ENCODE data around the gene UCN. TPM values are rescaled to one million over a fixed set of nuclear protein-coding genes. Genes with fewer than 3 reads are reported as not detected.
"Not testable (repeated sequence)": the region's sequence is repeated elsewhere in the genome, so short reads cannot be mapped to it uniquely, and the experiment has no call there.

The UCN gene
- polyA plus RNA-seq, 1 experiment = 0.17 TPM

DNA sequence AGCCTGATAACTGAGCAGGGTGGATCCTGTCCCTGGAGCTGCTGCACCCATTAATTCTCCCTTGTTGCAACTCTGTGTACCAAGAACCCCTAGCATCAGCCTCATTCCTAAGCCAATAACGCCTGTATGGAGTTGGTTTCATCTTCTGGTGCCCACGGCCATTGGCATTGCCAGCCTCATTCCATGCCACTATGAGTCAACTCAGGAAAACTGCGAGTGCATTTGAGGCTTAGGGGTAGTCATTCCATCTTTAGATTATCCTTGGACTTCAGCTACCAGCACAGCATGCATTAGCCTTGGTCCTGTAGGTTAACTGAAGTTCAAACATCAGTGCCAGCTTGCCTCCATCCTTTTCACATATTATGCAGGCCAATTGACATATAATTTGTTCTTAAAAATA, 27.4 kb downstream of the UCN start:
- DNase-seq (ENCODE audit: low read depth) = no peak
- CTCF ChIA-PET = interaction anchor here (0.9 to 6.4 kb wide), 17 partner anchors 10 to 435 kb away, joined by 3 to 94 read pairs (median 7); partner anchors contain the start of genes KHK, PREB and SLC30A3
- peaks cover 10% of the 10 kb centered on the region for H3K27me3 ChIP-seq (ENCODE audit: control insufficient read depth, insufficient read depth, low read length)
- H3K4me3 ChIP-seq (ENCODE audit: low read depth, low read length) = no peak overlapping the region
- POLR2A ChIA-PET = no interaction called here
- H3K36me3 ChIP-seq (ENCODE audit: control insufficient read depth, insufficient read depth, low read length) = no peaks in the 10 kb centered on the region
- TF ChIP-seq, protein P1, sequence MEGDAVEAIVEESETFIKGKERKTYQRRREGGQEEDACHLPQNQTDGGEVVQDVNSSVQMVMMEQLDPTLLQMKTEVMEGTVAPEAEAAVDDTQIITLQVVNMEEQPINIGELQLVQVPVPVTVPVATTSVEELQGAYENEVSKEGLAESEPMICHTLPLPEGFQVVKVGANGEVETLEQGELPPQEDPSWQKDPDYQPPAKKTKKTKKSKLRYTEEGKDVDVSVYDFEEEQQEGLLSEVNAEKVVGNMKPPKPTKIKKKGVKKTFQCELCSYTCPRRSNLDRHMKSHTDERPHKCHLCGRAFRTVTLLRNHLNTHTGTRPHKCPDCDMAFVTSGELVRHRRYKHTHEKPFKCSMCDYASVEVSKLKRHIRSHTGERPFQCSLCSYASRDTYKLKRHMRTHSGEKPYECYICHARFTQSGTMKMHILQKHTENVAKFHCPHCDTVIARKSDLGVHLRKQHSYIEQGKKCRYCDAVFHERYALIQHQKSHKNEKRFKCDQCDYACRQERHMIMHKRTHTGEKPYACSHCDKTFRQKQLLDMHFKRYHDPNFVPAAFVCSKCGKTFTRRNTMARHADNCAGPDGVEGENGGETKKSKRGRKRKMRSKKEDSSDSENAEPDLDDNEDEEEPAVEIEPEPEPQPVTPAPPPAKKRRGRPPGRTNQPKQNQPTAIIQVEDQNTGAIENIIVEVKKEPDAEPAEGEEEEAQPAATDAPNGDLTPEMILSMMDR (IDR thresholded peaks at IDR 0.05; ENCODE audit: insufficient read depth, low read depth, low read length) = no peak

DNA sequence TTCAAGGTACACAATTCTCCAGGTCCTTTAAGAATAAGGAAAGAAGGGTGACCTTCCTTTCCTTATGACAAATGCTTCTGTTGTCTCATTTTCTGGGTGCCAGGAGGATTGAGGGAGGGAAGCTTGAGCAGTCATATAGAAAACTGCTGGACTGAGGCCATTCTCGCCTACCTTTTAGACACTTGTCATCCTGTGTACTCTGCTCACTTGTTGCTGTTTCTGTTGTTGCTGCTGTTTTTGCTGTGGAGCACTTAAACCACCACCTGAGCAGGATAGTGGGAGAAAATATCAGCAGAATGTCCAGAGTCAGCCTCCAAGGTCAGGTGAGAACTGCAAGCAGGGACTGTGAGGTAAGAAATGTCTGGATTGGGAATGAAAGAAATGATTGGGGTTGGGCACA, 30.2 kb downstream of the UCN start:
- Histone ChIP-seq H3K27me3 (ENCODE audit: control insufficient read depth, insufficient read depth, low read length) (peaks cover 11% of the 10 kb centered on the region), H3K36me3 (ENCODE audit: control insufficient read depth, insufficient read depth, low read length) (no peaks in the 10 kb centered on the region), H3K4me3 (ENCODE audit: low read depth, low read length) (no peak overlapping the region)
- TF ChIP-seq, protein P1 (IDR thresholded peaks at IDR 0.05; ENCODE audit: insufficient read depth, low read depth, low read length) = no peak
- POLR2A ChIA-PET = no interaction called here
- CTCF ChIA-PET = interaction anchor here (4.0 to 6.0 kb wide), 2 partner anchors 13 to 316 kb away, joined by 18 to 66 read pairs; no protein-coding TSS in a partner anchor
- DNase-seq (ENCODE audit: low read depth) = no peak

DNA sequence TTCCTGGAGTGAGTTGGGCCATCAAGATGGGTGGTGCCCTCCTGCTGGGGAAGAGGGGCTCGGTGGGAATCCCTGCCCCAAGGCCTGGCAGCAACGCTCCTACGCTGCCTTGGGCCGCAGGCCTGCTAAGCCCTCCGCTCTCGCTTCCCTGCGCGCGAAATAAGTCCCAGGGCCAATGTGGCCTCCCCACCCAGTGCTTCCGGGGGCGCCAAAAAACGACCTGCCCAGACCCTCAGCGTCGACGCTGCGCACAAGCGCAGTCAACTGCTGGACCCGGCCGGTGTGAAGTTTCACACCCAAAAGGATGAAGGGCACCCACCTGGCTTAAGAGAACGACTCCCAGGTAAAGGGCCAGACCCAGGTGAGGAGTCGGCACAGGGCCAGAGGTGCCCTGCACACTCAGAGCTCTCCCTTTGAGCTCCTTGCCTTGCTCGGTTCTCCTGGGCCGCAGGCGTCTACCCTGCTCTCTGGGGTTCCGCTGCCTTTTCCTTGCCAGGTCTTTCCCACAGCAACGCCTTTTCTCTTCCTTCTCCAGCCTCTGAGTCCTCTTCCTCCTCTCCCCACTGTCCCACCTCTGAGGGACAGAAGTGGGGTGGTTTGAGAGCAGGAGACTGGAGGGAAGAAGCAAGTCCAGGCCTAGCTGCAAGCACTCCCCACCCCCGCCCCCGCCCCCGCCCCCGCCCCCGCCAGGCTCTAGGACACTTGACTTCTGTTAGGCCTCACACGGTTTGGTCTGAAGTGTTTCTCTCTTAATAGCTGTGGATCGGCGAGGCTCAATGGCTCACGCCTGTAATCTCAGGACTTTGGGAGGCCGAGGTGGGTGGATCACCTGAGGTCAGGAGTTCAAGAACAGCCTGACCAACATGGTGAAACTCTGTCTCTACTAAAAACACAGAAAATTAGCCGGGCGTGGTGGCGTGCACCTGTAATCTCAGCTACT, 32.8 kb downstream of the UCN start, which contains the start of gene DNAJC5G:
DNAJC5G (plus strand) TSS at position 223 of the 940 bp plus-strand sequence. CDS start 1,296 bp downstream, outside the sequence.
- ChIA-PET POLR2A (no interaction called here), CTCF (interaction anchor here (1.0 kb wide), 2 partner anchors 11 to 28 kb away, joined by 3 to 6 read pairs; no protein-coding TSS in a partner anchor)

DNA sequence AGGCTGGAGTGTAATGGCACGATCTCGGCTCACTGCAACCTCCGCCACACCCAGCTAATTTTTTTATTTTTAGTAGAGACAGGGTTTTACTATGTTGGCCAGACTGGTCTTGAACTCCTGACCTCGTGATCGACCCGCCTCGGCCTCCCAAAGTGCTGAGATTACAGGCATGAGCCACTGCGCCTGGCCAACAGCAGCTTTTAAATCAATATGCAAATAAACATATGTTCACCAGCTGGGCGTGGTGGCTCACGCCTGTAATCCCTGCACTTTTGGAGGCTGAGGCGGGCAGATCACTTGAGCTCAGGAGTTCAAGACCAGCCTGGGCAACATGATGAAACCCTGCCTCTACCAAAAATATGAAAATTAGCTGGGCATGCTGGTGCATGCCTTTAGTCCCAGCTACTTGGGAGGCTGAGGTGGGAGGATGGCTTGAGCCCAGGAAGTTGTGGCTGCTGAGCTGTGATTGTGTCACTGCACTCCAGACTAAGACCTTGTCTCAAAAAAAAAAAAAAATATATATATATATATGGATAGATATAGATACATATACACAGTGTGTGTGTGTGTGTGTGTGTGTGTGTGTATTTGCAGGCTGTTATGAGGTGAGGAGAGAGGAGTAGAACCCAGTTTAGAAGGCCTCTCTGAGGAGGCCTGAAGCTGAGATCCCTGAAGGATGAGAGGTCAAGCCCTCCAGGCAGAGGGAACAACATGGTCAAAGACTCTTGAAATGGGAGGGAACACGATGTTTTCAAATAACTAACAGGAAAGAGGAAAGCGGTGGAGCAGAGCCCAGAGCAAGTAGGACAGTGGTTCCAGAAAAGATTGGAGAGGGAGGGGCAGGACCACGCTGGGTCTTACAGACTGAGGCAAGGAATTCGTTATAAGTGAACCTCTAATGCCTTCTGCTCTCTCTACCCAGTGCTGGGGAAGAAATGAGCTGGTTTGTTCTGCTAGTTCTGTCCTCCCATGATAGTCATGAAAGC, 35.4 kb downstream of the UCN start:
- H3K4me3 ChIP-seq (ENCODE audit: low read depth, low read length); H3K36me3 ChIP-seq (ENCODE audit: control insufficient read depth, insufficient read depth, low read length); DNase-seq (ENCODE audit: low read depth); POLR2A ChIA-PET: not testable (repeated sequence)
- peaks cover 13% of the 10 kb centered on the region for H3K27me3 ChIP-seq (ENCODE audit: control insufficient read depth, insufficient read depth, low read length)
- CTCF ChIA-PET = interaction anchor here (1.2 to 4.9 kb wide), 5 partner anchors 8 to 31 kb away, joined by 3 to 48 read pairs (median 7); partner anchors contain the start of gene TRIM54

More for the DNA sequence above, 32.8 kb downstream of the UCN start, which contains the start of gene DNAJC5G:
- TF ChIP-seq, protein P1 (IDR thresholded peaks at IDR 0.05; ENCODE audit: insufficient read depth, low read depth, low read length) = no peak
- no peak for DNase-seq (ENCODE audit: low read depth)
- Histone ChIP-seq H3K27me3 (ENCODE audit: control insufficient read depth, insufficient read depth, low read length) (peaks cover 13% of the 10 kb centered on the region), H3K4me3 (ENCODE audit: low read depth, low read length) (no peak within 1 kb of the TSS), H3K36me3 (ENCODE audit: control insufficient read depth, insufficient read depth, low read length) (no peaks in the 10 kb centered on the region)

DNA sequence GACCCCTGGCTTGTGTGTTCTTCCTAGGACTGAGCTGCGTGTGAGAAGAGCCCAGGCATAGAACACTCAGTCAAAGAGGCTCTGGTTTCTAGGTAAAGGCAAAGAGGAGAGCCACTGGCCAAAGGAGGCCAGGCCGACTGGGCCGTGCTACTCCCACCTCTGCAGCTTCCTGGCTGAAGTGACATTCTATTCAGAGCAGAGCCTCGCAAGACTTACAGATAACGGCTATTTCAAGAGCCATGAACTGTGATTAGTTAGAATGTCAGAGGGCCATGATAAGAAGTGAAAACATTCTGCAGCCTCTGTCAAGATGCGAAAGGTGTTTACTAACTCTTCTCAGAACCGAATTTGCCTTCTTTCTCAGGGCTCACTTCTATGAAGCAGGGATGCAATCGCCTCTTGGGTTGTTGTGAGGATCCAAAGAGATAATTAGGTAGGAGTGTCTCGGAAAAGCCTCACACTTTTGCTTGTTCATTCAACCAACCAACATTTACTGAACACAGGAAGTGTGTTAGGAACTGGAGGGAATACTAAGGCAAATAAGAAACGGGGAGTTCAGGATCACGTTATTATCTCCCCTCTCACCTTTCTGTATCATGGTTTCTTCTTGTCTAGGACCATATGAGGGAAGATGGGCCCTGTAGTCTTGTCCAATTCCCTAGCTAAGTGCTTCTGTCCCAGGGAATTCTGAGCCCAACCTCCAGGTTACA, 36.5 kb downstream of the UCN start:
- ChIA-PET CTCF (interaction anchor here (1.3 to 4.9 kb wide), 3 partner anchors 9 to 32 kb away, joined by 3 to 48 read pairs (median 14); partner anchors contain the start of gene TRIM54), POLR2A (no interaction called here)
- DNase-seq (ENCODE audit: low read depth) = no peak
- Histone ChIP-seq H3K27me3 (ENCODE audit: control insufficient read depth, insufficient read depth, low read length) (peaks cover 17% of the 10 kb centered on the region), H3K4me3 (ENCODE audit: low read depth, low read length) (no peak overlapping the region), H3K36me3 (ENCODE audit: control insufficient read depth, insufficient read depth, low read length) (no peaks in the 10 kb centered on the region)
- TF ChIP-seq, protein P1 (IDR thresholded peaks at IDR 0.05; ENCODE audit: insufficient read depth, low read depth, low read length) = no peak

Measured in BJ (cell line).